ENCODE measurements around the gene MYADM. TPM values are rescaled to one million over a fixed set of nuclear protein-coding genes. Genes with fewer than 3 reads are reported as not detected.

Gene MYADM
- total and polyA plus RNA-seq, 2 of the 13 experiments (the other 11 are each of a cell fraction or from before 2014, with no cell fraction given) = 19.9 to 38.1 TPM

DNA sequence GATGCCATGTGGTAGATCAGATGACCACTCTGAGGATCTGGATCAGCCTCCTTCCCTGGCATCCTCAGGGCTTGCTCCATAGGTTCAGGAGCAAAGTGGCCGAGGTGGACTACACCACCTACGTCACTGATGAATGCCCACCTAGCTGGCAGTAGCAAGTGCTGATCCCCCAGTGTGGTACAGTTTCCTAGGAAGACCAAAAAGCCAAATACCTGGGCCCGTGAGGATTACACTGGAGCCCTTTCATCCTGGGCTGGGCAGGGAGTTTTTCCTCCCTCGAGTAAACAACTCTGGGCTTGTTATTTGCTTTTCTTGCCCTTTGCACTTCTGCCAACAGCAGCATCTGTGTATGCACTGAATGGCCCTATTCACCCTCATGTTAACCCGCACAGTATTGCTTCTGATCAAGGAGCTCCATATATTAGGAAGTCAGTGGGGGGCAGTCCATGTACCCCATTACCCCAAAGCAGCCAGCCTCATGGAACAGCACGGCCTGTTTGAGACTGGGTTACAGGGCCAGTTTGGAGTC, 3.3 kb upstream of the MYADM start (continued):
- TF ChIP-seq DNMT1 (CRISPR knock-in tag; IDR thresholded peaks at IDR 0.05) (no peak), ZNF343 (CRISPR knock-in tag; IDR thresholded peaks at IDR 0.05) (no peak), ATRX (CRISPR knock-in tag; IDR thresholded peaks at IDR 0.05; ENCODE audit: borderline replicate concordance) (no peak), ZNF598 (CRISPR knock-in tag; IDR thresholded peaks at IDR 0.05; ENCODE audit: borderline replicate concordance) (no peak), ZNF615 (CRISPR knock-in tag; IDR thresholded peaks at IDR 0.05; ENCODE audit: borderline replicate concordance) (no peak), ZNF138 (CRISPR knock-in tag; IDR thresholded peaks at IDR 0.05; ENCODE audit: low read depth) (no peak), MTF1 (CRISPR knock-in tag; IDR thresholded peaks at IDR 0.05) (no peak), MEIS2 (CRISPR knock-in tag; IDR thresholded peaks at IDR 0.05) (peak; percentile 13; the same call in 1 of the 2 replicates), MED8 (CRISPR knock-in tag; IDR thresholded peaks at IDR 0.05; ENCODE audit: insufficient replicate concordance) (peak; percentile 65), ELF1 (CRISPR knock-in tag; IDR thresholded peaks at IDR 0.05) (peak; percentile 50; the same call in 1 of the 2 replicates), ZHX1 (CRISPR knock-in tag; IDR thresholded peaks at IDR 0.05; ENCODE audit: low read depth) (0 out of 2 replicates have a peak, but pooled peaks have one; percentile 43), ZNF337 (CRISPR knock-in tag; IDR thresholded peaks at IDR 0.05; ENCODE audit: borderline replicate concordance, low read depth) (peak; percentile 59; the same call in 1 of the 2 replicates), RBAK (CRISPR knock-in tag; IDR thresholded peaks at IDR 0.05) (no peak), FOSL2 (CRISPR knock-in tag; IDR thresholded peaks at IDR 0.05) (peak; percentile 73), CREM (IDR thresholded peaks at IDR 0.05) (peak; percentile 93), CREM (CRISPR knock-in tag; IDR thresholded peaks at IDR 0.05) (no peak), CSRNP1 (CRISPR knock-in tag; IDR thresholded peaks at IDR 0.05) (peak; percentile 82), MXI1 (IDR thresholded peaks at IDR 0.05; ENCODE audit: borderline replicate concordance, low read depth, low read length) (peak; percentile 79; the same call in 1 of the 3 replicates), SMARCC2 (IDR thresholded peaks at IDR 0.05) (peak; percentile 86; the same call in 1 of the 2 replicates)
- TF ChIP-seq, protein P1, sequence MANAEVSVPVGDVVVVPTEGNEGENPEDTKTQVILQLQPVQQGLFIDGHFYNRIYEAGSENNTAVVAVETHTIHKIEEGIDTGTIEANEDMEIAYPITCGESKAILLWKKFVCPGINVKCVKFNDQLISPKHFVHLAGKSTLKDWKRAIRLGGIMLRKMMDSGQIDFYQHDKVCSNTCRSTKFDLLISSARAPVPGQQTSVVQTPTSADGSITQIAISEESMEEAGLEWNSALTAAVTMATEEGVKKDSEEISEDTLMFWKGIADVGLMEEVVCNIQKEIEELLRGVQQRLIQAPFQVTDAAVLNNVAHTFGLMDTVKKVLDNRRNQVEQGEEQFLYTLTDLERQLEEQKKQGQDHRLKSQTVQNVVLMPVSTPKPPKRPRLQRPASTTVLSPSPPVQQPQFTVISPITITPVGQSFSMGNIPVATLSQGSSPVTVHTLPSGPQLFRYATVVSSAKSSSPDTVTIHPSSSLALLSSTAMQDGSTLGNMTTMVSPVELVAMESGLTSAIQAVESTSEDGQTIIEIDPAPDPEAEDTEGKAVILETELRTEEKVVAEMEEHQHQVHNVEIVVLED (CRISPR knock-in tag; IDR thresholded peaks at IDR 0.05; ENCODE audit: borderline replicate concordance) = 0 out of 2 replicates have a peak, but pooled peaks have one; percentile 42
- TF ChIP-seq, protein P2, sequence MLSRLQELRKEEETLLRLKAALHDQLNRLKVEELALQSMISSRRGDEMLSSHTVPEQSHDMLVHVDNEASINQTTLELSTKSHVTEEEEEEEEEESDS (CRISPR knock-in tag; IDR thresholded peaks at IDR 0.05; ENCODE audit: borderline replicate concordance) = 0 out of 2 replicates have a peak, but pooled peaks have one; percentile 41

Data from HepG2 (cell line).